ENCODE results near the gene ACVR1.
"Not testable (repeated sequence)": the region's sequence is repeated elsewhere in the genome, so short reads cannot be mapped to it uniquely, and the experiment has no call there.

ACVR1 gene

DNA sequence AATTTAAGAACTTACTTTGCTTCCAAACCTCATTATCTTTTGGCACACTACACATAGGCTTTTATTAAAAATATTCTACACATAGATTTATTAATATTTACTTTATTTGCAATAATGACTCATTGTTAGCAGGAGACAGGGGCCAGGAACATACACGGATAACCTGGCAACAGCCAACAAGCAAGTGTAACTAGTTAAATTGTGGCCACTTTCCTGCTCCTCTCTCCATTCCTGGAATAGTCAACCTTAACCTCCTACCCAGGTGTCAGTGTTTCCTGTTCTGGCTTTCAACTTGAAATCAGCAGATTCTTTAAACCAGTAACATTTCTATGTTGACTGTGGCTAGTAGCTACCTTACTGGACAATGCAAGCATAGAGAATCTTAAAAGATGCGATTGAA lies 26.5 kb downstream of the ACVR1 start:
- no peak for DNase-seq

- DNase-seq = no peak
Observed at GRCh38 chr2:157848213-157848612, 27.9 kb downstream of the ACVR1 start.

DNA sequence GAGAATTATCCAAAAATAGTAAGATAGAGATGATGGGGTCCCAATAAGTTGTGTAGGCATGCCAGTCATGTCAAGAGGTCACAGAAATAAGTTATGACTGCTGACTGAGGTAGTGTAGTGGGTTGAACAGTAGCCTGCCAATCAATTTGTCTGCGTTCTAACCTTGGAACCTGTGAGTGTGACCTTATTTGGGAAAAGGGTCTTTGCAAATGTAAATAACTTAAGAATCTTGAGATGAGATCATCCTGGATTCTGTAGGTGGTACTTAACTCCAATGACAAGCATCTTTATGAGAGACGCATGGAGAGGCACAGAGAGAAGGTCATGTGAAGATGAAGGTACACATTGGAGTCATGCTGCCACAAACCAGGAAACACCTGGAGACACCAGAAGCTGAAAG lies 31.0 kb downstream of the ACVR1 start:
- no peak for DNase-seq

GRCh38 chr2:157843935-157844334 lies 32.2 kb downstream of the ACVR1 start:
- DNase-seq = no peak

- no peak for DNase-seq
Observed at GRCh38 chr2:157843081-157843480, 33.0 kb downstream of the ACVR1 start.

GRCh38 chr2:157842106-157842879 lies 33.8 kb downstream of the ACVR1 start:
- DNase-seq = no peak

GRCh38 chr2:157841485-157841884 lies 34.6 kb downstream of the ACVR1 start:
- no peak for DNase-seq

- DNase-seq = no peak
Observed at GRCh38 chr2:157840568-157841156, 35.5 kb downstream of the ACVR1 start.

DNA sequence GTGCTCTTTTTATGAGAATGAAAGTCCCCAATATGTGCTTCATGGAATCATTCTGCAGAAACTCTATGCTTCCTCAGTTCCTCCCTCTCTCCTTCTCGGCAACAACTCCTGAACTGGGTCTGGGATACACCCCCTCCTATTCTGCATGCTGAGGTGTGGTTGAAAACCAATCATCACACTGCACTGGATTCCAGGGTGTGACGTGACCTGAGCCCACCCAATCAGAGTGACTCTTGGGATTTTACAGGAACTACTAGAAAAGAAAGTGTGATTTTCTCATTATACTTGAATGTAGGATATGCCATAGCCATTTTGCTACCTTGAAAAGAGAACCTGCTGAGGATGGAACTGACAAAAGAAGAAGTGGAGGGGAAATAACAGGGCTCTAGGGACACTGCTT lies 36.3 kb downstream of the ACVR1 start:
- no peak for DNase-seq

DNA sequence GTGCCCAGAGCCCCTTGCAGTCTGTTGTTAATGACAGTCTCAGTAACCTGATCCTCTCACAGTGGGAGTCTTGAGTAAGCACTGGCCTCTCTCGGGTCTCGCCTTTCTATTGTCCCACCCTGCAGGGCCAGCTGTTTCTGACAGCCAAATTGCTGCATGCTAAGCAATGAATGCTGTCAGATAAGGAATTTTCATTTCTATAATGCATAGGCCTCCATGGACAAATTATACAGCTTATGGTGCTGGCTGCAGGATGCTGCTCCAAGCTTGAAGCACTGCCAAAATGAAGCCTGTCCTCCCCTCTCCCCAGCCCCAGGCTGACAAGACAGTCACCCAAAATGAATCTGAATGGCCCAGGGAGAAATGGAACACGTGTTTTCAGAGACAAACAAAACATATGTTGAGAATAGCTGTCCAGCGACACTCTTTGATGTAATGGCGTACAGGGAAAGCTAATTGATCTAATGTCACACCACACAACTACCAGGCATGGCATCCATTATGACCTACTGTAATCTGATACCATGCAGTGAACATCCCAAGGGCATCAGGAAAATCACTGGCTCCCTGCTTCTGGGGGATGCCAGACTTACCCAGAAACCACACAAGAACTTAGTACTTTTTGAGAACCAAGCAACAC lies 36.8 kb downstream of the ACVR1 start:
- DNase-seq = no peak

DNA sequence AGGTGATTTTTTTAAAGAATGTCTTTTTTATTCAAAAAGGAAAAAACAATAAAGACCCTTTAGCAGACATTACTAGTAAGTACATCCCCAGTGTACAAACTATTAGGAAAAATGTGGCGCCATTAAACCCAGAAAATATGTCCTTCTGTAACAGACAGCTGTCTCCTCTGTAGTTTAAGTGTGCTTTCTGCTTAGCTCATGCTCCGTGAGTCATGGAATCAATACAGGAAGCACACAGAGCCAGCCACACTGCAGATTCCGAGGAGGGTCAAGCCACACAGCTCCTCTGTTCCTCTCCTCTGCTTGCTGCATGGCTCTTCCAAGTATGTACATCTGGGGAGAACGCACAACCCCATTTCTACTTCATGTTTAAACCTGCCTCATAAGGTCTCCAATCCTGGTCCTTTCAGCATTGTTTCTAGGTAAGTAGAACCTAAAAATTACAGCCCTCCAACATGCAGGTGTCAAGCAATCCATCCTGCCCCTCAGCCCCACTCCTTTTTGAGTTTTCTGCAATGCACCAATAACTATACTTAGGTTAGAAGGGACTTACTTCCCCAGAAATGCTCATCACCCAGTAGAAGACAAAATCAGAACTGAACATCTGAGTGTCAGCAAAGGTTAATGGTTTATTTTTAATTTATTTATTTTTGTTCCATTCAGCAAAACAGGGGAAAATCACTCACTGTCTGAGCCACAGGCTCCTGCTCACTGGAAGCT lies 37.5 kb downstream of the ACVR1 start:
- no peak for DNase-seq

DNA sequence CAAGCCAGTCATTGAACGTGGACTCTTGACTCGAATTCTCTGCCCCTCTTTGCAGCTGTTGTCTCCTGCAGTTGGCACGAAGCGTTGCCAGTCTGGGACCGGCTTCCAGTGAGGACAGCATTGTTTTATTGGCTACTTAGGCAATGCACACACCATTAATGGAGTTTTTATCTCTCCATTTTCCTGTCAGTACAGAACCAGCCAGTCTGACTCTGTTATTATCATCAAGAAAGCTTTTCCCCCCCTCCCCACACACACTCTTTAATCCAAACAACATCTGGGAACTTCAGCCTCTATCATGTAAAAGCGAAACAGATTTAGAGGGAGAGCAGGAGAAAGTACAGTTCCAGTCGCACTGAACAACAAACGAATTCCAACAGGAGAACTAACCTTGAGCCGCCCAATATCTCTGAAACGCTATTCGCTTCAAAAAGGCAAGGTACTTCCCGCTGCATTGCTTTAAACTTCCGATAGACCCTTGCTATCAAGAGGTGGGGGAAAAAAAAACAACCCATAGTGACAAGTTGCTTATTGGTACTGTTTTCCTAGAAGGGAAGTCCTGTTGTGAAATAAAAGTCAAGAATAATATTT lies 38.2 kb downstream of the ACVR1 start:
- no peak for DNase-seq

- DNase-seq = no peak
Observed at GRCh38 chr2:157836531-157836930, 39.6 kb downstream of the ACVR1 start.

DNA sequence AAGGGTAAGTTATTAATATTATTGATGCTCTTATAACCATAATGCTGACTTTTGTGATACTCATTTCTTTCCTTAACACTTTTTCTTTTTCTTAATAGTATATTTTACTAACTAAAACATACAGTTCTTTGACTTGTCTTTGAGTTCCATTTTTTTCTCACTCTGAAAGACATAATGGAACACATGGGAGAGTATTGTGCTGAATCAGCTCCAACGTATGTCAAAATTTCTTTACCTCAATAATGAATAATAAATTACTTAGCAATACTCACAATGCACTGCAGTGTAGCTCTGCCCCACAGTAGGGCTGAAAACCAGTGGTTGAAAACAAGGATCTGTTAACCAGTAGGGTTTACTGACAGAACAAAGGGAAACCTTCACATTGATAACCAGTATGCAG lies 40.7 kb downstream of the ACVR1 start:
- DNase-seq = no peak

GRCh38 chr2:157835006-157835405 lies 41.1 kb downstream of the ACVR1 start:
- no peak for DNase-seq

DNA sequence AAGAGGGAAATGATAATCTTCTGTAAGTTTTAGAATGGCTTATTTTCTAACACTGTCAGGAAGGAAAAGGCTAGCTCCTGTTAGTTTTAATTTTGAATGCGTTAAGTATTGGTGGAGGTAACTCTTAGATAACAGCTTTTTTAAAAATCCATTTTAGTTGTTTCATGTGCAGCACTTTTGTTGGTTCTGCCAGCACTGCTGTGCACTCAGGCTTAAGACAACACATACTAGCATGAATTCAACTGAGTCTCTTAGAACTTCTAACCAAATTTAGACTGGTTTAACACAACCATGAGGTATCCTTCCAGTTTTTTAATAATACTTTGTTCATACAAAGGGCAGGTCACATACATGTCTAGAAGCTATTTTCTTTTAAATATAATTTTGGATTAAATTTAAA lies 42.4 kb downstream of the ACVR1 start:
- DNase-seq = no peak

DNA sequence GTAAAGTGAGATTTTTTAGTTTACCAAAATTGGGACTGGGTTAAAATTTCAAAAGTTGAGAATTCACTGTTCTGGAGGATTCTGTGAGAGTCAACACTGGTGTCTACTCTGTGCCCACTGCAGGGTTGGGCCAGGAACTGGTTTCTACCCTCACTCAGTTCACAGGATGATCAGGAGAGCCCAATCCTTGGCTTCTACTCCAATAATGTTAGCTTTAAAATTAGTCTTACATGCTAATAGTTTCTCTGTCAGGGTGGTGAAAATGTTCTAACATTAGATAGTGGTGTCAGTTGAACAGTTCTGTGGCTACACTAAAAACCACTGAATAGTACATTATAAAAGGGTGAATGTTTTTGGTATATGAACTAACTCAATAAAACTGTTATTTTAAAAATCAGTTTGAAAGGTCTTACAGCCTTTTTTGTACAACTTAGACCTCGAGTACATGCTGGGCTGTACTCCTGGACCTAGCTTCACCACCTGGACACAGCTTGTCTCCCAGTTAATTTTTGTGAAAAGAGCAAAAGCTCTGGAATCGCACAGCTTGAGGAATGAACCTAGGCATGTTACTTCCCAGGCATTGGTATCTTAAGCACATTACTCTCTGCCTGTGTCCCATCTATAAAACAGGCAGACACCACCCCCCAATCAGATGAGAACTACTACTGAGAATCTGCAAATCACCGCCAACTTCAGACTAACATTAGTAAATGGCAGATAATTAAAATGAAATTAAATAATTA lies 44.4 kb downstream of the ACVR1 start:
- no peak for DNase-seq

DNA sequence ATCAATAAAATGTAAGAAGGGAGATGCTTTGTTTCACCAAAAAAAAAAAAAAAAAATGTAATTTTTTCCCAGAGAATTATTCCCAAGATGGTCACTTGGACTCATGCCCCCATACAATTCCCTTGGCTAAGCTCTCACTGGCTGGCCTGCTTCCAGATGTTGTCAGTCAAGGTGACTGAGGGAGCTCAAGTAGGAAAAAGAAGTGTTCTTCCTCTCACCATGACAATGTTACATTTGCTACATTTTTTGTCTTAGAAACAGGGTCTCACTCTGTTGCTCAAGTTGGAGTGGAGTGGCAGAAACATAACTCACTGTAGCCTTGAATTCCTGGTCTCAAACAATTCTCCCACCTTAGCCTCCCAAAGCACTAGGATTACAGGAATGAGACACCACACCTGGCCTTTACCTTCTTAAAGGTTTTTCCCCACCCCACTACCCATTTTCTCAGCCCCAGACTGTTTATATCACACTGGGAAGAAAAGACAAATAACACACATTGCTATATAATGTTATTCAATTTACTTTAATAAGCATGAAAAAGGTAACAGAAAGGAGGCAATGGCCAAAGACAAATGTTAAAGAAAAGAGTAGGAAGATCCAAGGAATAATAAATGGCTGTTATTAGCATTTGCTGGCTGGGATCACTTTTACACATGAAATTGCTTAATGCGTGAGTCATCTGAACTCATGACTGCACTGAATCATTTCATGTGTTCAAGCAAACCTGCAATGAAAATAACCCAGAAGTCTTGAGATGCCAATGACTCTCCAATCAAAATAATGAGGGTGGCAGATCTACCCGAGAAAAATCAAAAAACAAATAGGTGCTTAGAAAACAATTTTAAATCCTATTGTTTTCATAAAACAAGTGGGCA lies 45.2 kb downstream of the ACVR1 start:
- DNase-seq = no peak

GRCh38 chr2:157830266-157830665 lies 45.9 kb downstream of the ACVR1 start:
- DNase-seq = no peak

DNA sequence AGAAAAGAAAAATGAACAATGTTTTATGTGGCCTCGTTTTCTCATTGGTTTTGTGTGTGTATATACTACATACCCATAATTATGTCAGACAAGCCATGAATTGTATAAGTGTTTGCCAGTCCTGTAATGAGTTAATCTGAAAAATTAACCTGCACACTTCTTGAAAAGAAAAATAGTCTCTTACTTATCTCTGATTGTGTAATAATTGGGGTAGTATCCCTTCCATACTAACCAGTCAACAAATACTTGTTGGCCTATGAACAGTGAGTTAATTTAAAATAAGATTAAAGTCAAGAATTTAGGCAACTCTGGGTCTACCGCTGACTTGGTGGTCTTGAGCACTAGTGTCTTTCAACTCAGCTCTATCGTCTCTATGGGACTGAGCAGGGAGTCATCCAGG lies 48.8 kb downstream of the ACVR1 start:
- DNase-seq = no peak

DNA sequence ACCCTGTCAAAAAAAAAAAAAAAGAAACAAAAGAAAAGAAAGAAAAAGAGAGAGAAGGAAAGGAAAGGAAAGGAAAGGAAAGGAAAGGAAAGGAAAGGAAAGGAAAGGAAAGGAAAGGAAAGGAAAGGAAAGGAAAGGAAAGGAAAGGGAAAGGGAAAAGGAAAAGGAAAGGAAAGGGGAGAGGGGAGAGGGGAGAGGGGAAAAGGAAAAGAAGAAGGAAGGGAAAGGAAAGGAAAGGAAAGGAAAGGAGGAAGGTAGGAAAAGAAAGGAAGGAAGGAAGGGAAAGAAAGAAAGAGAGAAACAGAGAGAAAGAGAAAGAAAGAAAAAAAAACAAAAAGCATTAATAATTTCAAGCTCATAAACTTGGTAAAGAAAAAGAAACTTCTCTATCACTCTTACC lies 49.5 kb downstream of the ACVR1 start:
- not testable (repeated sequence) for DNase-seq

DNA sequence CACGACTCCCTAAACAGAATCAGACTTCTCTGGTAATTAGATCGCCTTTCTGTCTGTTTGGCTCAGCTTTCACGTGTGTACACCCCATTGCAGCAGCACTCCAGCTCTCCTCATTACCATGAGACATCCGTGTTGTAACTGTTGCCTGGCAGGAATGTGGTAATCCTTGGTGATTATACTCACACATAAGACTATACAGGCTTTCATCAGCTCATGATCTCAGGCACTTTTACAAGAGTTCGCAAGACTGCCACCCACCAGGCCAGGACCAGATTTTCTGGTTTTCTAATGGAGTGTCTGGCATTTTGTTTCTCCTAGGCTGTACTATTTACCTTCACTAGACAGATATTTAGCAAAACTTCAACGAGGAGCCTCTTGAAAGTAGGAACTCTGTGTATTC lies 50.2 kb downstream of the ACVR1 start:
- no peak for DNase-seq

Measured in activated CD8-positive, alpha-beta memory T cell treated with anti-CD3 and anti-CD28 coated beads for 24 hours (primary cell).